ENCODE results near the gene FKBP5.
"Not testable (repeated sequence)": the region's sequence is repeated elsewhere in the genome, so short reads cannot be mapped to it uniquely, and the experiment has no call there.

Gene FKBP5

GRCh38 chr6:35690006-35690405 lies 1.3 kb upstream of the FKBP5 start:
- not testable (repeated sequence) for DNase-seq

- peak; percentile 61 to 69 for DNase-seq
These were observed 784 bp downstream of the FKBP5 start for GRCh38 chr6:35687658-35688604.

DNA sequence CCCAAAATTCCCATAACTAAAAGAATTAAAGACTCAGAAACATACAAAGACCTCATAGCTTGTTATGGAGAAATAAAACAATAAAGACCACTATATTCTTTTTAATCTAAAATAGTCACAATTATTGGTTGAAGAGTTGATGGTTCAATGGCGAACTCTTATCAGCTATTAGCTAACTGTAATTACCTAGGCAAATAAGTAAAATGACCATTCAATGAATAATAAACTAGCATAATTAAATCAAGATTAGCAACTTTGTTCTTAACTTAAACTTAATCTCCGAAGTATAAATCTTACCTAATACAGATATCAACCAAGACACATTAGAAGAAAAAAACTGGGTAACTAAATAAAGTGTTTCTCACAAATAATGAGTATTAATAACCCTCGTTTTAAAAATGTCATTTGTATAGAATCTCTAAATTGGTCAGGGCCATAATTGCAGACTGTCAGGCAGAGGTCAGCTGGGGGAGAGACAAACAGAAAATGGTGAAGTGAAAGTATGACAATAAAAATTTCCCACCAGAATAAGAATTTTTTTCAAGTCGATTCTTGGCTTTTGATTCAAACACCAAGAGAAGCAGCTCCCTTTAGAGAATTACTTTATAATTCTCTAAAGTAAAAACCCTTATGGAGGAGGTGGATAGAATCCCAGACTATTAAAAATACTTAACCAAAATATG lies 1.7 kb downstream of the FKBP5 start:
- DNase-seq, result no peak

- DNase-seq, result no peak
These were observed 2.3 kb downstream of the FKBP5 start for GRCh38 chr6:35686436-35686835.

GRCh38 chr6:35683267-35683666 lies 5.4 kb downstream of the FKBP5 start:
- no peak for DNase-seq

DNA sequence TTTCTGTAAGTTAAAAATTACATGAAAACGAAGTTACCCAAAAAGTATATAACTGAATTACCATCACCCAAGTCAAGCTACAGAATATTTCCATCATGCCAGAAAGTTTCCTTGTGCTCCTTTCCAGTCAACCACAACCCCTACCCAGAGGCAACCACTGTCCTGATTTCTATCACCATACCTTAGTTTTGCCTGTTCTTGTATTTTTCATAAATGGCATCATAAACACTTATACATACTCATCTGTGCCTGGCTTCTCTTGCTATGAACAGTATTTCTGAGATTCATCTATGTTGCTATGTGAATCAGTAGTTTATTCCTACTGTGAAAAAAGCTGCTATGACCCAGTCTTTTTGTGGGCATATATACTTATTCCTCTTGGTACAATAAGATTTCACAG lies 7.4 kb downstream of the FKBP5 start:
- no peak for DNase-seq

DNA sequence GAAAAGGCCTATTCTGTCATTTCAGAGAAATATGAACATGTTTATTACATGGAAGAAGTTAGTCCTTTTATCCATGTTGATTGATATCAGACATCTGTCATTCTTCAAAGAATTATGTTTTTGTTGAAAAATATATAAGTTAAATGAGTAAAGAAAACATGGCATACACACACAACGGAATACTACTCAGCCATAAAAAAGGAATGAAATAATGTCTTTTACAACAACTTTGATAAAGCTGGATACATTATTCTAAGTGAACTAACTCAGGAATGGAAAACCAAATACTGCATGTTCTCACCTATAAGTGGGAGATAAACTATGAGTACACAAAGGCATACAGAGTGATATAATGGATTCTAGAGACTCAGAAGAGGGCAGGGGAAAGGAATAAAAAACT lies 9.3 kb downstream of the FKBP5 start:
- DNase-seq, result no peak

GRCh38 chr6:35678814-35679213 lies 9.9 kb downstream of the FKBP5 start:
- no peak for DNase-seq

GRCh38 chr6:35678021-35678654 lies 10.6 kb downstream of the FKBP5 start:
- DNase-seq, result no peak

DNA sequence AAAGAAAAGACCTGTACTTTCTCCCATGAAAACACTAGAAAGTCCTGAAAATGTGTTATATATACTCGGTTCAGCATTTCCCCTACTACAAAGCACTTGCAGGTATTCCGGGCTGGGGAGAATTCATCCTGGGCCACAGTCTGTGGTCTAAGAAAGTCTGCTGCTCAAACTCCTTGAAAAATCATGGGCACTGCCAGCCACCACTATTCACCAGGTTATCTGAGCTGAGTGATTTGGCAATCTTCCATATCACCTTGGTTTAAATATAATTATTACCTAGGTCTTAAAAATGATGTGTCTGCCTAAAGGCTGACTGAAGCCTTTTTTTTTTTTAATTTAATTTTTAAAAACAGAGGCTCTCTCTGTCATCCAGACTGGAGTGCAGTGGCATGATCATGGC lies 11.3 kb downstream of the FKBP5 start:
- DNase-seq, result no peak

DNA sequence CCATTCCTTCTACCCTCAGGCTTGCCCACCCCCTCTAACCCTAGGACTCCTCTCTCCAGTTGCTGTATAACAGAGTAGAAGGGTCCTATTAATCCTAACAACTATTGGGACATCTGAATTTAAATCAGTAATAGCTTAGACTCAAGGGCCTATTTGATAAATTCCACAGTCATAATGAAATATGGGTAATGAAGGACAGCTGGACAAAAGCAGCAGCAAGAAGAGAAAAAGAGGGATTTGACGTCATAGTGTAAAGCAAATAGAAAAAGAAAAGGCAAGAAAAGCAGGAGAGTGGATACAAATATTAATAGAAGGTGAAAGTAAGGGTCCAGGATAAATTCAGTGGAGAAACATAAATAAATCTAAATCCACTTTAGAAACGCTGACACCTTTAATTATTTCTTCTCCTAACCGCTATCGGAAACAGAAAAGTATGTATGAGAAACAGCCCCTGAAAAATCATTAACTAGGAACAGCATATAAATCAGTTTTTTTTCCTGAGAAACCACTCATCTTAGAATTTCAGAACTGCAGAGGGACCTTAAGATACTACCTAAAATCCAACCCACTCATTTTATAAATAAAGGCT lies 12.8 kb downstream of the FKBP5 start:
- no peak for DNase-seq

- DNase-seq, result no peak
These were observed 14.1 kb downstream of the FKBP5 start for GRCh38 chr6:35674594-35674993.

GRCh38 chr6:35673755-35674154 lies 15.0 kb downstream of the FKBP5 start:
- DNase-seq, result no peak

- DNase-seq, result not testable (repeated sequence)
These were observed 15.4 kb downstream of the FKBP5 start for GRCh38 chr6:35673284-35673666.

DNA sequence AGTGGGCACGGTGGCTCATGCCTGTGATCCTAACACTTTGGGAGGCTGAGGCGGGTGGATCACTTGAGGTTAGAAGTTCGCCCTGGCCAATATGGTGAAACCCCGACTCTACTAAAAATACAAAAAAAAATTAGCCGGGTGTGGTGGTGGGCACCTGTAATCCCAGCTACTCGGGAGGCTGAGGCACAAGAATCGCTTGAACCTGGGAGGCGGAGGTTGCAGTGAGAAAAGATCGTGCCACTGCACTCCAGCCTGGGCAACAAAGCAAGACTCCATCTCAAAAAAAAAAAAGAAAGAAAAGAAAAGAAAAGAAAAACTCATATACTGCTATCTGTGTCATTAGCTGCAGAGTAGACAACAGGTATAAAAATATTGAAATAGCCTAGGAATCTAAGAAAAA lies 18.3 kb downstream of the FKBP5 start:
- not testable (repeated sequence) for DNase-seq

DNA sequence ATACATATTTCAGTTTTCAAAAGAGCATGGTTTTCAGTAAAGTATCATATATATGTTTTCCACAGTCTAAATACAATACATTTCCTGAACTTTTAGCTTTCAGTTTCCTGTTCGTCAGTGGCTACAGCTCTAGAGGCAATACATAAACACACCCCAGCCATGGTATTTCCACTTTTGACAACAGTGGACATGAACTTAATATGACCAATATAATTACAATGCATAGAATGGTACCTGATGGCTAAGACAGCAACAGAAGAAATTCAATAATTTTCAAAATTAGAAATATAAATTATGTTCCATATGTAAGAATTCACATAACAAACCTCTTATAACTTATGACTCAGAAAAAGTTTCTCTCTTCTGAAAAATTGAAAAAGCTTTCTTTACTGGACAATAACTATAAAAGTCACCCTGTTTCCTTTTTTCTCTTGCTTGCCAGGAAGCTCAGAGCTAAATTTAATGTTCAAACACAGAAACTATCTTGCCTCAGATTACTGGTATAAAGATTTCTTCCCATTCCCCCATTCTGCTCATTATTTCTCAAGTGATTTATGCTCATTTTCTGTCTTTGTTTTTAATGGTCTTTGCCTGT lies 19.2 kb downstream of the FKBP5 start:
- no peak for DNase-seq

- DNase-seq, result no peak
These were observed 19.8 kb downstream of the FKBP5 start for GRCh38 chr6:35668744-35669450.

DNA sequence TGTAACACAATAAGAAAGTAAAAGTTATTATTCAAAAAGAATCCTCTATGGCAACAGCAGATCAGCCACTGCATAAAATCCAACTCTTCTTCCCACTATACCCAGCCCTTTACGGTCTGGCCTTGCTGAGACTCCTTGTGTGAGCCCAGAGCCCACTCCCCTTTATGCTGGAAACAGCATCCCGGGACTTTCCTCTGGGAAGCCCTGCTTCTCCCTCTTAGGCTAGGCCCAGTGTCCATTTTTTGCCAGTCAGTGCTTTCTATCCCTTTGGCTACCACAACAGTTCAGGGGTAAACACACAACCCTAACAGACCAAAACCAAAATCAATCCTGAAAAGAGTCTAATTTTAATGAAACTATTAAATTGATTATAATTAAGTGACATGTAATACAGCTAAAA lies 20.6 kb downstream of the FKBP5 start:
- no peak for DNase-seq

GRCh38 chr6:35665573-35665972 lies 23.1 kb downstream of the FKBP5 start:
- no peak for DNase-seq

- no peak for DNase-seq
These were observed 23.8 kb downstream of the FKBP5 start for GRCh38 chr6:35664945-35665344.

GRCh38 chr6:35663447-35664235 lies 25.1 kb downstream of the FKBP5 start:
- no peak for DNase-seq

All from stimulated activated CD4-positive, alpha-beta T cell treated with anti-CD3 and anti-CD28 coated beads, Interleukin-2, amount 100 ng/mL, for 24 hours (primary cell).